ENCODE data around the gene YDJC. TPM values are rescaled to one million over a fixed set of nuclear protein-coding genes. Genes with fewer than 3 reads are reported as not detected.

The YDJC gene
- total and polyA plus RNA-seq, 2 experiments from 2014 or later: 53.3 to 83.7 TPM

DNA sequence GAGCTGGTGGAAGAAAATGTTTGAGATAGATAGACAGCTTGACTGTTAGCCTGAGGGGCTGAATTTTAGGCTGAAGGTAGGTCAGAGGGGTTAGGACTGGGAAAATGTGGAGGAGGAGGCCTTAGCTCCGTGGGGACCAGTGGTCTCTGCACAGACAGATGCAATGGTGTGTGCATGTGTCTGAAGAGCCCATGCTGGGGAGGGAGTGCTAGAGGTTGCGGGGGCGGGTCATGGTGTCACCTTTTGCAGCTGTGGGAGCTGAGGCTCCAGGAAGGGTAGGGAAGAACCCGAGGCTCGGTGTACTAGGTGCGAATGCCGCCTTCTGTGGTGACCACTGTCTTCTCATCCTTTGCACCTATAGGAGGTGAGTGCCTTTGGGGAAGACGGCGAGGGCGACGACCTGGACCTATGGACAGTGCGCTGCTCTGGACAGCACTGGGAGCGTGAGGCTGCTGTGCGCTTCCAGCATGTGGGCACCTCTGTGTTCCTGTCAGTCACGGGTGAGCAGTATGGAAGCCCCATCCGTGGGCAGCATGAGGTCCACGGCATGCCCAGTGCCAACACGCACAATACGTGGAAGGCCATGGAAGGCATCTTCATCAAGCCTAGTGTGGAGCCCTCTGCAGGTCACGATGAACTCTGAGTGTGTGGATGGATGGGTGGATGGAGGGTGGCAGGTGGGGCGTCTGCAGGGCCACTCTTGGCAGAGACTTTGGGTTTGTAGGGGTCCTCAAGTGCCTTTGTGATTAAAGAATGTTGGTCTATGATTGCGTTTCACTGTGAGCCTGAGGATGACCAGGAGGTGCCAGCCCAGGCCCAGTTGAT, 13.9 kb upstream of the YDJC start (continued):
- TF ChIP-seq, protein P1, sequence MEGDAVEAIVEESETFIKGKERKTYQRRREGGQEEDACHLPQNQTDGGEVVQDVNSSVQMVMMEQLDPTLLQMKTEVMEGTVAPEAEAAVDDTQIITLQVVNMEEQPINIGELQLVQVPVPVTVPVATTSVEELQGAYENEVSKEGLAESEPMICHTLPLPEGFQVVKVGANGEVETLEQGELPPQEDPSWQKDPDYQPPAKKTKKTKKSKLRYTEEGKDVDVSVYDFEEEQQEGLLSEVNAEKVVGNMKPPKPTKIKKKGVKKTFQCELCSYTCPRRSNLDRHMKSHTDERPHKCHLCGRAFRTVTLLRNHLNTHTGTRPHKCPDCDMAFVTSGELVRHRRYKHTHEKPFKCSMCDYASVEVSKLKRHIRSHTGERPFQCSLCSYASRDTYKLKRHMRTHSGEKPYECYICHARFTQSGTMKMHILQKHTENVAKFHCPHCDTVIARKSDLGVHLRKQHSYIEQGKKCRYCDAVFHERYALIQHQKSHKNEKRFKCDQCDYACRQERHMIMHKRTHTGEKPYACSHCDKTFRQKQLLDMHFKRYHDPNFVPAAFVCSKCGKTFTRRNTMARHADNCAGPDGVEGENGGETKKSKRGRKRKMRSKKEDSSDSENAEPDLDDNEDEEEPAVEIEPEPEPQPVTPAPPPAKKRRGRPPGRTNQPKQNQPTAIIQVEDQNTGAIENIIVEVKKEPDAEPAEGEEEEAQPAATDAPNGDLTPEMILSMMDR (conservative IDR thresholded peaks at IDR 0.05; ENCODE audit: low read depth in 2 of 2): peak in 1 of 2 experiments; percentile 44; a peak in 2 of 4 replicates

DNA sequence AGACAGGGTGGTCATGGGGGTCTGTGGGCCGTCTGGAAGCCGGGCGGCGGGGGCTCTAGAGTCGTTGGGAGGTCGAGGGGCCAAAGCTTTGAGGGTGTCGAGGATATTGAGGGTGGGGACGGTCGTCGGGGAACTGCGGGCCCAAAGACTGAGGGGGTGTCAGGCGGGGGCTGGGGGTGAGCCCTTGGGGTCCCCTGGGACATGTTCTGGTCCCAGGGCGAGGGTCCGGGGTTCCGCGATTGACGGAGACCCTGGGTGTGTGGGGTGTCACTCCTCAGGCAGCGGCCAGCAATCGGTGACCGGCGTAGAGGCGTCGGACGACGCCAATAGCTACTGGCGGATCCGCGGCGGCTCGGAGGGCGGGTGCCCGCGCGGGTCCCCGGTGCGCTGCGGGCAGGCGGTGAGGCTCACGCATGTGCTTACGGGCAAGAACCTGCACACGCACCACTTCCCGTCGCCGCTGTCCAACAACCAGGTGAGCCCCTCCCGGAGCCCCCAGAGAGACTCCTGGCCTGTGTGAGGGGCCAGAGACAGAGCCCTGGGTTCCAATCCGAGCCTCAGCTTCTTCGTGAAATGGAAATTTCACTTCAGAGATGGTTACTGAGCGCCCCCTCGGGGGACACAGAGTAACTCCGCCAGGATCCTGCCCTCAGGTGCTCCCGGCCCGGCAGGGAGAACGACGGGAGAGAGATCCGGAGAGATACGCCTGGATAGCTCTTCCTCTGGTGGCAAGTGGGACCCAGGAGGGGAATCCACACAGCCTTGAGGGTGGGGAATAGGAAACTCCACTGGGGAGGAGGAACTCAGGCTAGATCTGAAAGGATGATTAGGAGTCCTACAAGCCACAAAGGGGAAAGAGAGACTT, 13.0 kb upstream of the YDJC start:
- Histone ChIP-seq H3K79me2 (replicated peaks; ENCODE audit: insufficient read depth) (no peaks in the 10 kb centered on the region), H2AFZ (peak overlapping the region; percentile 80), H3K36me3 (ENCODE audit: insufficient read depth) (no peaks in the 10 kb centered on the region), H3K27ac (ENCODE audit: low read depth) (no peak overlapping the region), H3F3A (replicated peaks; ENCODE audit: low read depth) (peaks cover 15% of the 10 kb centered on the region), H3K4me1 (ENCODE audit: insufficient read depth) (peaks cover 7% of the 10 kb centered on the region; the same call in 1 of the 2 replicates), H3K9me2 (ENCODE audit: insufficient read depth) (no peaks in the 10 kb centered on the region), H4K20me1 (replicated peaks; ENCODE audit: insufficient read depth) (peaks cover 5% of the 10 kb centered on the region; the same call in 1 of the 2 replicates), H3K4me3 (peak overlapping the region; percentile 90), H3K4me2 (peak overlapping the region; percentile 89), H3K27me3 (ENCODE audit: insufficient read depth) (peaks cover 8% of the 10 kb centered on the region)
- DNase-seq (ENCODE audit: low spot score): peak; percentile 94
- H3K27ac Mint-ChIP-seq: no peak overlapping the region
- peaks cover 17% of the 10 kb centered on the region for H3K27me3 Mint-ChIP-seq (ENCODE audit: insufficient read depth, low read depth, poor library complexity)
- peaks cover 21% of the 10 kb centered on the region for H3K36me3 Mint-ChIP-seq (ENCODE audit: low read depth)
- peak overlapping the region; percentile 84 for H3K4me3 Mint-ChIP-seq
- TF ChIP-seq ZNF331 (CRISPR knock-in tag; IDR thresholded peaks at IDR 0.05; ENCODE audit: low read depth) (peak; percentile 12; the same call in 1 of the 2 replicates), EZH2 (IDR thresholded peaks at IDR 0.05; ENCODE audit: low read depth, unreplicated experiment) (no peak), JUNB (IDR thresholded peaks at IDR 0.05; ENCODE audit: unreplicated experiment) (no peak)
- TF ChIP-seq, protein P1 (conservative IDR thresholded peaks at IDR 0.05; ENCODE audit: low read depth in 2 of 2): peak; percentile 67 to 68
- TF ChIP-seq, protein P2, sequence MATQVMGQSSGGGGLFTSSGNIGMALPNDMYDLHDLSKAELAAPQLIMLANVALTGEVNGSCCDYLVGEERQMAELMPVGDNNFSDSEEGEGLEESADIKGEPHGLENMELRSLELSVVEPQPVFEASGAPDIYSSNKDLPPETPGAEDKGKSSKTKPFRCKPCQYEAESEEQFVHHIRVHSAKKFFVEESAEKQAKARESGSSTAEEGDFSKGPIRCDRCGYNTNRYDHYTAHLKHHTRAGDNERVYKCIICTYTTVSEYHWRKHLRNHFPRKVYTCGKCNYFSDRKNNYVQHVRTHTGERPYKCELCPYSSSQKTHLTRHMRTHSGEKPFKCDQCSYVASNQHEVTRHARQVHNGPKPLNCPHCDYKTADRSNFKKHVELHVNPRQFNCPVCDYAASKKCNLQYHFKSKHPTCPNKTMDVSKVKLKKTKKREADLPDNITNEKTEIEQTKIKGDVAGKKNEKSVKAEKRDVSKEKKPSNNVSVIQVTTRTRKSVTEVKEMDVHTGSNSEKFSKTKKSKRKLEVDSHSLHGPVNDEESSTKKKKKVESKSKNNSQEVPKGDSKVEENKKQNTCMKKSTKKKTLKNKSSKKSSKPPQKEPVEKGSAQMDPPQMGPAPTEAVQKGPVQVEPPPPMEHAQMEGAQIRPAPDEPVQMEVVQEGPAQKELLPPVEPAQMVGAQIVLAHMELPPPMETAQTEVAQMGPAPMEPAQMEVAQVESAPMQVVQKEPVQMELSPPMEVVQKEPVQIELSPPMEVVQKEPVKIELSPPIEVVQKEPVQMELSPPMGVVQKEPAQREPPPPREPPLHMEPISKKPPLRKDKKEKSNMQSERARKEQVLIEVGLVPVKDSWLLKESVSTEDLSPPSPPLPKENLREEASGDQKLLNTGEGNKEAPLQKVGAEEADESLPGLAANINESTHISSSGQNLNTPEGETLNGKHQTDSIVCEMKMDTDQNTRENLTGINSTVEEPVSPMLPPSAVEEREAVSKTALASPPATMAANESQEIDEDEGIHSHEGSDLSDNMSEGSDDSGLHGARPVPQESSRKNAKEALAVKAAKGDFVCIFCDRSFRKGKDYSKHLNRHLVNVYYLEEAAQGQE (IDR thresholded peaks at IDR 0.05; ENCODE audit: unreplicated experiment): no peak
- TF ChIP-seq, protein P3, sequence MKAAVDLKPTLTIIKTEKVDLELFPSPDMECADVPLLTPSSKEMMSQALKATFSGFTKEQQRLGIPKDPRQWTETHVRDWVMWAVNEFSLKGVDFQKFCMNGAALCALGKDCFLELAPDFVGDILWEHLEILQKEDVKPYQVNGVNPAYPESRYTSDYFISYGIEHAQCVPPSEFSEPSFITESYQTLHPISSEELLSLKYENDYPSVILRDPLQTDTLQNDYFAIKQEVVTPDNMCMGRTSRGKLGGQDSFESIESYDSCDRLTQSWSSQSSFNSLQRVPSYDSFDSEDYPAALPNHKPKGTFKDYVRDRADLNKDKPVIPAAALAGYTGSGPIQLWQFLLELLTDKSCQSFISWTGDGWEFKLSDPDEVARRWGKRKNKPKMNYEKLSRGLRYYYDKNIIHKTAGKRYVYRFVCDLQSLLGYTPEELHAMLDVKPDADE (IDR thresholded peaks at IDR 0.05): no peak
- peaks cover 17% of the 10 kb centered on the region for H3K4me1 Mint-ChIP-seq
- no peaks in the 10 kb centered on the region for H3K9me3 Mint-ChIP-seq
- peak; percentile 43 for ATAC-seq
